H1 (cell line): Measurements from ENCODE around the gene CREBBP. TPM values are rescaled to one million over a fixed set of nuclear protein-coding genes. Genes with fewer than 3 reads are reported as not detected.

ENCODE experiments used
- CTCF ChIA-PET: fragments of 300-600 bp; sonication (Branson Sonifier 250); formaldehyde crosslinking; loops from one replicate; lab custom pipeline; 2021; ENCODE audit not compliant: partially characterized antibody; lab: Charles Lee
- POLR2A ChIA-PET: fragments of 300-600 bp; sonication (Branson Sonifier 250); formaldehyde crosslinking; loops from one replicate; lab custom pipeline; 2021; ENCODE audit warnings: inconsistent platforms; ENCODE audit not compliant: partially characterized antibody; lab: Charles Lee
- DNase-seq, 2 experiments: peaks; one replicate each; pipeline versions ENCODE4 v3.0.0 to v3.0.0-alpha.2; 2010 to 2022; ENCODE audit warnings: low spot score in 2 of 2, low read depth in 1 of 2, mixed read lengths in 1 of 2
- FAIRE-seq: peaks from 2 replicates; lab custom pipeline; 2011; peaks lifted over from hg19 to GRCh38; lab: Jason Lieb, UNC
- H2AFZ ChIP-seq: 2 replicates; pipeline ENCODE4 v1.8.1; 2012; ENCODE audit warnings: low read length, inconsistent platforms
- H2AK5ac ChIP-seq: 2 replicates; pipeline ENCODE4 v1.6.1; 2013; ENCODE audit warnings: low read depth, low read length
- H2BK120ac ChIP-seq: replicated peaks from 2 replicates; pipeline ENCODE3; 2013; ENCODE audit warnings: low read depth, low read length, inconsistent platforms
- H2BK12ac ChIP-seq: 2 replicates; pipeline ENCODE4 v1.6.1; 2013; ENCODE audit warnings: low read depth, low read length
- H2BK15ac ChIP-seq: 2 replicates; pipeline ENCODE4 v1.6.1; 2013; ENCODE audit warnings: low read length
- H2BK20ac ChIP-seq: 2 replicates; pipeline ENCODE4 v1.6.1; 2013; ENCODE audit warnings: low read length
- H2BK5ac ChIP-seq: 2 replicates; pipeline ENCODE4 v1.6.1; 2013; ENCODE audit warnings: low read depth, low read length
- H3K14ac ChIP-seq: 2 replicates; pipeline ENCODE4 v1.6.1; 2013; ENCODE audit warnings: inconsistent platforms; ENCODE audit not compliant: insufficient read length
- H3K18ac ChIP-seq: 2 replicates; pipeline ENCODE4 v1.6.1; 2013; ENCODE audit warnings: low read length; ENCODE audit errors: extremely low read depth
- H3K23ac ChIP-seq: 2 replicates; pipeline ENCODE4 v1.6.1; 2013; ENCODE audit warnings: inconsistent platforms; ENCODE audit not compliant: insufficient read length
- H3K23me2 ChIP-seq: 2 replicates; pipeline ENCODE4 v1.6.1; 2013; ENCODE audit warnings: low read depth, low read length
- H3K27ac ChIP-seq: 2 replicates; pipeline ENCODE4 v1.6.1; 2011; ENCODE audit warnings: low read depth, low read length, inconsistent platforms
- H3K27me3 ChIP-seq, 4 experiments: replicated peaks in 1 of 4; 1 replicate in 1 of 4; 2 replicates in 3 of 4; pipeline versions ENCODE4 v1.6.1 to v1.8.1; 2011 to 2013; ENCODE audit warnings: low read length in 3 of 4, mild to moderate bottlenecking in 3 of 4, inconsistent platforms in 2 of 4, mixed read lengths in 2 of 4, moderate library complexity in 1 of 4; ENCODE audit not compliant: control insufficient read depth in 3 of 4, insufficient read depth in 3 of 4; ENCODE audit errors: extremely low read depth in 1 of 4
- H3K36me3 ChIP-seq, 4 experiments: 2 replicates each; pipeline versions ENCODE4 v1.6.1 to v1.8.1; 2011 to 2013; ENCODE audit warnings: mild to moderate bottlenecking in 4 of 4, low read length in 3 of 4, moderate library complexity in 2 of 4, control low read depth in 1 of 4, inconsistent platforms in 1 of 4; ENCODE audit not compliant: insufficient read depth in 4 of 4, control insufficient read depth in 2 of 4
- H3K4ac ChIP-seq: replicated peaks from 2 replicates; pipeline ENCODE3; 2013; ENCODE audit warnings: low read length, low read depth, mixed read lengths, inconsistent platforms; ENCODE audit not compliant: insufficient read length
- H3K4me1 ChIP-seq, 4 experiments: replicated peaks in 1 of 4; 1 replicate in 1 of 4; 2 replicates in 3 of 4; pipeline versions ENCODE4 v1.6.1 to v1.8.1; 2011 to 2013; ENCODE audit warnings: low read length in 3 of 4, inconsistent platforms in 2 of 4, mixed read lengths in 1 of 4; ENCODE audit not compliant: insufficient read depth in 4 of 4, control insufficient read depth in 3 of 4
- H3K4me2 ChIP-seq, 2 experiments: 2 replicates each; pipeline versions ENCODE4 v1.6.1 to v1.8.1; 2011 to 2013; ENCODE audit warnings: low read depth in 2 of 2, low read length in 2 of 2, control low read depth in 1 of 2, inconsistent platforms in 1 of 2, mild to moderate bottlenecking in 1 of 2; ENCODE audit not compliant: insufficient read depth in 1 of 2
- H3K4me3 ChIP-seq, 4 experiments: fragments of 200-600, 300-600 bp in 1 of 4; sonication (generic), shearing (Covaris generic), sonication (Bioruptor Twin) in 1 of 4; 2 replicates each; pipeline versions ENCODE4 v1.5.1 to v1.8.1; 2011 to 2016; ENCODE audit warnings: low read length in 4 of 4, low read depth in 3 of 4, control low read depth in 2 of 4, inconsistent platforms in 2 of 4, mild to moderate bottlenecking in 2 of 4, mixed read lengths in 1 of 4, moderate library complexity in 1 of 4; ENCODE audit not compliant: insufficient read depth in 2 of 4; ENCODE audit errors: extremely low read depth in 1 of 4
- H3K56ac ChIP-seq: replicated peaks from 2 replicates; pipeline ENCODE3; 2013; ENCODE audit warnings: low read depth, mild to moderate bottlenecking, mixed read lengths, low read length, inconsistent platforms; ENCODE audit not compliant: insufficient read length
- H3K79me1 ChIP-seq: 2 replicates; pipeline ENCODE4 v1.6.1; 2013; ENCODE audit warnings: low read depth, low read length, control low read depth
- H3K79me2 ChIP-seq, 2 experiments: 2 replicates each; pipeline versions ENCODE4 v1.6.1 to v1.8.1; 2012 to 2013; ENCODE audit warnings: low read length in 2 of 2, mild to moderate bottlenecking in 2 of 2, inconsistent platforms in 1 of 2; ENCODE audit not compliant: insufficient read depth in 2 of 2, control insufficient read depth in 1 of 2
- H3K9ac ChIP-seq, 4 experiments: replicated peaks in 1 of 4; 1 replicate in 1 of 4; 2 replicates in 3 of 4; pipeline versions ENCODE4 v1.6.1 to v1.8.1; 2011 to 2013; ENCODE audit warnings: low read depth in 3 of 4, low read length in 3 of 4, control low read depth in 2 of 4, mild to moderate bottlenecking in 2 of 4, moderate library complexity in 2 of 4, inconsistent platforms in 1 of 4; ENCODE audit errors: extremely low read depth in 1 of 4
- H3K9me3 ChIP-seq, 2 experiments: 2 replicates each; pipeline versions ENCODE4 v1.6.1 to v1.8.1; 2012 to 2013; ENCODE audit warnings: mild to moderate bottlenecking in 2 of 2, moderate library complexity in 2 of 2, control low read depth in 1 of 2, inconsistent platforms in 1 of 2, low read depth in 1 of 2, low read length in 1 of 2, mixed read lengths in 1 of 2; ENCODE audit not compliant: insufficient read depth in 2 of 2
- H4K20me1 ChIP-seq, 2 experiments: replicated peaks in 1 of 2; 2 replicates each; pipeline versions ENCODE3 to v1.8.1; 2011 to 2013; ENCODE audit warnings: inconsistent platforms in 2 of 2, low read length in 2 of 2, mild to moderate bottlenecking in 1 of 2; ENCODE audit not compliant: insufficient read depth in 2 of 2, control insufficient read depth in 1 of 2
- H4K5ac ChIP-seq: 2 replicates; pipeline ENCODE4 v1.6.1; 2013; ENCODE audit warnings: low read length, low read depth, mixed read lengths, inconsistent platforms; ENCODE audit not compliant: insufficient read length
- H4K8ac ChIP-seq: 2 replicates; pipeline ENCODE4 v1.8.0; 2013; ENCODE audit warnings: mild to moderate bottlenecking, moderate library complexity, low read length, inconsistent platforms; ENCODE audit not compliant: insufficient read depth; ENCODE audit errors: extremely low read depth
- H4K91ac ChIP-seq: replicated peaks from 2 replicates; pipeline ENCODE3; 2013; ENCODE audit warnings: low read length, mixed read lengths, inconsistent platforms; ENCODE audit not compliant: insufficient read length
- BCL11A ChIP-seq, 2 experiments: IDR thresholded peaks; one replicate each; pipeline ENCODE4 v1.6.1; 2011; ENCODE audit warnings: low read depth in 2 of 2, low read length in 2 of 2, mild to moderate bottlenecking in 2 of 2
- CBX5 ChIP-seq: fragments of 300-800, 300-1000 bp; sonication (generic); IDR thresholded peaks from 2 replicates; pipeline ENCODE4 v1.7.1; 2016; ENCODE audit warnings: antibody characterized with exemption, low read length, low read depth
- CBX8 ChIP-seq: fragments of 300-800, 300-1000 bp; sonication (generic); IDR thresholded peaks from 2 replicates; pipeline ENCODE4 v1.7.1; 2016; ENCODE audit warnings: low read depth, low read length, borderline replicate concordance
- CREB1 ChIP-seq: IDR thresholded peaks from 2 replicates; pipeline ENCODE4 v1.6.1; 2012; ENCODE audit warnings: inconsistent platforms
- E2F6 ChIP-seq: IDR thresholded peaks from 2 replicates; pipeline ENCODE4 v1.6.1; 2012; ENCODE audit warnings: inconsistent platforms
- EP300 ChIP-seq, 2 experiments: IDR thresholded peaks; 1 replicate in 1 of 2; 2 replicates in 1 of 2; pipeline ENCODE4 v1.6.1; 2011 to 2012; ENCODE audit warnings: low read depth in 2 of 2, low read length in 2 of 2, mild to moderate bottlenecking in 2 of 2, borderline replicate concordance in 1 of 2, inconsistent platforms in 1 of 2, moderate library complexity in 1 of 2
- GABPA ChIP-seq: IDR thresholded peaks from 2 replicates; pipeline ENCODE4 v1.6.1; 2011; ENCODE audit warnings: mild to moderate bottlenecking, low read length, moderate library complexity, borderline replicate concordance; ENCODE audit not compliant: insufficient read depth
- JUND ChIP-seq: IDR thresholded peaks from 2 replicates; pipeline ENCODE4 v1.6.1; 2011; ENCODE audit warnings: mild to moderate bottlenecking, improper control_type of control experiment, low read length
- MAFK ChIP-seq: IDR thresholded peaks from 2 replicates; pipeline ENCODE4 v1.6.1; 2012; ENCODE audit warnings: low read depth, mild to moderate bottlenecking, improper control_type of control experiment, low read length
- SIRT6 ChIP-seq: IDR thresholded peaks from one replicate; pipeline ENCODE4 v1.7.1; 2012; ENCODE audit warnings: low read length, inconsistent platforms
- SRF ChIP-seq: IDR thresholded peaks from 2 replicates; pipeline ENCODE4 v1.6.1; 2011; ENCODE audit warnings: mild to moderate bottlenecking, low read depth, low read length, moderate library complexity
- TAF7 ChIP-seq: optimal IDR thresholded peaks from 2 replicates; pipeline ENCODE3; 2011; ENCODE audit warnings: low read depth, mild to moderate bottlenecking, inconsistent platforms, low read length, moderate library complexity, borderline replicate concordance
- WGBS, 2 experiments: shearing (Covaris generic) in 1 of 2; methylation state at CpG; one replicate each; pipeline versions ENCODE4 v1.1.6 to v1.1.7; 2013 to 2015; ENCODE audit warnings: low lambda C conversion rate in 2 of 2, mixed read lengths in 2 of 2, inconsistent platforms in 1 of 2, low coverage in 1 of 2, missing lambda C conversion rate in 1 of 2; ENCODE audit not compliant: insufficient replicate concordance in 2 of 2, insufficient coverage in 1 of 2, insufficient read length in 1 of 2; ENCODE audit errors: extremely low coverage in 1 of 2, missing lambda C conversion rate in 1 of 2; 5-methylcytosine and 5-hydroxymethylcytosine counted together
- polyA plus RNA-seq, 7 experiments: library from polyadenylated mRNA; depleted of rRNA in 3 of 7; stranded (reverse) in 5 of 7; unstranded in 2 of 7; fragments of >200 nt in 5 of 7; fragments of 200-250 nt in 2 of 7; gene quantifications; 1 replicate in 5 of 7; 2 replicates in 1 of 7; 4 replicates in 1 of 7; pipeline versions ENCODE4 v1.2.1 to v1.2.3, GENCODE V29; 2011 to 2013; ENCODE audit warnings: missing spikeins in 2 of 7, mixed read lengths in 2 of 7
- total RNA-seq: library from RNA; stranded (reverse); fragmentation: NEBNext Ultra II Directional; extraction: Animal tissue kit (Norgen Biotek cat#: 25700); gene quantifications from 2 replicates; pipeline ENCODE4 v1.2.1, GENCODE V29; 2021

Gene CREBBP
- total and polyA plus RNA-seq, 2 of the 8 experiments (the other 6 are each of a cell fraction or from before 2014, with no cell fraction given): 10.0 to 60.1 TPM

GRCh38 chr16:3850544-3850899 lies 30.0 kb downstream of the CREBBP start:
- H3K79me1 ChIP-seq: peaks cover 7% of the 10 kb centered on the region; the same call in 1 of the 2 replicates
- H3K9ac ChIP-seq: no peak overlapping the region
- H4K20me1 ChIP-seq: peaks cover 15 to 31% of the 10 kb centered on the region in 2 experiments
- FAIRE-seq (no peak), DNase-seq (no peak)
- H2BK120ac ChIP-seq: no peak overlapping the region
- no peak overlapping the region for H3K4ac ChIP-seq
- H3K56ac ChIP-seq: no peak overlapping the region
- peak overlapping the region; percentile 35 for H4K8ac ChIP-seq
- H3K36me3 ChIP-seq: peaks cover 2 to 10% (median 5%) of the 10 kb centered on the region in 4 experiments; a peak in 5 of 8 replicates
- H3K23ac ChIP-seq: no peak overlapping the region
- POLR2A ChIA-PET: interaction anchor here (1.1 kb wide), 1 partner anchor 33 kb away, joined by 3 read pairs; no protein-coding TSS in a partner anchor
- no peak overlapping the region for H4K91ac ChIP-seq
- H2AFZ ChIP-seq: no peak overlapping the region
- CTCF ChIA-PET: interaction anchor here (0.6 to 0.8 kb wide), 2 partner anchors 17 to 516 kb away, joined by 3 to 4 read pairs; no protein-coding TSS in a partner anchor
- H3K4me1 ChIP-seq: peaks cover 0 to 2% (median 0%) of the 10 kb centered on the region in 4 experiments; a peak in 1 of 7 replicates
- H2BK5ac ChIP-seq: no peak overlapping the region
- H2BK20ac ChIP-seq: no peak overlapping the region
- 93% methylated on average over 10 of the region's 10 CpGs; no CpG with 5 or more reads in 1 of the 2 experiments for WGBS, 2 experiments
- H3K27ac ChIP-seq: no peak overlapping the region
- H3K9me3 ChIP-seq: no peaks in the 10 kb centered on the region
- no peak overlapping the region for H2BK15ac ChIP-seq
- H3K18ac ChIP-seq: no peak overlapping the region
- no peak overlapping the region for H3K4me2 ChIP-seq
- H3K79me2 ChIP-seq: peaks cover 12 to 86% of the 10 kb centered on the region in 2 experiments
- H2BK12ac ChIP-seq: no peak overlapping the region
- TF ChIP-seq SRF (no peak), MAFK (no peak), EP300 (IDR thresholded peaks at IDR 0.05; ENCODE audit: borderline replicate concordance in 1 of 2, low read depth in 2 of 2, low read length in 2 of 2) (no peak), CREB1 (no peak), TAF7 (no peak), CBX5 (no peak), GABPA (no peak), CBX8 (no peak), JUND (no peak), E2F6 (no peak), BCL11A (IDR thresholded peaks at IDR 0.05; ENCODE audit: low read depth in 2 of 2, low read length in 2 of 2) (no peak), SIRT6 (no peak)
- H4K5ac ChIP-seq: no peak overlapping the region
- no peak overlapping the region for H3K14ac ChIP-seq
- no peak overlapping the region for H3K4me3 ChIP-seq
- no peaks in the 10 kb centered on the region for H3K27me3 ChIP-seq
- H2AK5ac ChIP-seq: no peak overlapping the region
- no peaks in the 10 kb centered on the region for H3K23me2 ChIP-seq
